GM19372 (cell line): ENCODE measurements around the gene CKAP2L.
"Not testable (repeated sequence)": the region's sequence is repeated elsewhere in the genome, so short reads cannot be mapped to it uniquely, and the experiment has no call there.

Source experiments
- ATAC-seq: cut with Tn5 transposase; IDR thresholded peaks from one replicate; pipeline ENCODE4 v1.9.1; 2021; ENCODE audit warnings: mild to moderate bottlenecking, low read depth, moderate library complexity; ENCODE audit not compliant: unreplicated experiment

Gene CKAP2L

DNA sequence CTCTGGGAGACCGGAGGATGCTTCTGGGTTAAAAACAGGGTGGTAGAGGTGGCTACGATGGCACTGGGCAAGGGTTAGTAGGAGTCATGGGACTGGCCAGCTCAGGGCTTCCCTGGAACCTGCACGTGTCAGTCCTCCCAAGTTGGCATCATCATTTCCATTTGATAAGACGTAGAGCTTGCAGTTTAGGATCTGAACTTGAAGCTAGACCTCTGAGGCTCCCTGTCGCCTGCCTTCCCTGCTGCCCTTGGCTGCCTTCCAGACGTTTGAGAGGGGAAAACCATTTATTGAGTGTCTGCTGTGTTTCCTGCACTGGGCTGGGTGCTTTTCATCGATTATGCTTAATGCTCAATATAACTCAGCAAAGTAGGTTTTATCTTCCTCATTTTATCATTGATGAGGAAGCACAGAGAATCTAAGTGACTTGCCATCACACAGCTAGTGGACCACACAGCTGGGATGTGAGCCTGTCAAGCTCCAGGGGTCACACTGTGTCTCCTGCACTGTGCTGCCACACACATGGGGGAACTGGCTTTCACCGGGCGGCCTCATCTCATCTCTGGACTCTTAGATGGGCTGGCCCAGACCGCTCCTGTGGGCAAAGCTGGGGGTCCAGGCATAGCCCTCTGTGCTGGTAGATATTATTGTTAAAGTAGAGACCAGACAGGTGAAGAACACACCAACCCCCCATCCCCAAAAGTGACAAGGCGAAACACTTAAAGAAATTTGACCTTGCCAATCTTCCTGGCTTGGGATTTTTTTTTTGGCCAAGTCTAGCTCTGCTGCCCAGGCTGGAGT is 35.8 kb downstream of the CKAP2L start:
- ATAC-seq: no peak

DNA sequence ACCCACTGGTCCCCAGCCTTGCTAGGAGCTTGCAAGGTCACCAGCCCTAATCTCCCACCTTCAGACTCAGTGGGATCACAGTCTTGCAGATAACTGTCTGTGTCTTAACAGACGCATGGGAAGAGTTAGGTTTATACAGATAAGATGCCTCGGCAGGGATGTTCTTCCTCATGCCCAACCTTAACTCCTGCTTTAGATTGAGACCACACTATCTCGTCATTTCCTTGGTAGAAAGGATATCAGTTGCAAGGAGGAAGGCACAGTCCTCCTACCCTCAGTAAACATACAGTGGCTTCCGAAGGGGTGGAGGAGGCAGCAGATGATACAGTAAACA is 36.4 kb downstream of the CKAP2L start:
- no peak for ATAC-seq

DNA sequence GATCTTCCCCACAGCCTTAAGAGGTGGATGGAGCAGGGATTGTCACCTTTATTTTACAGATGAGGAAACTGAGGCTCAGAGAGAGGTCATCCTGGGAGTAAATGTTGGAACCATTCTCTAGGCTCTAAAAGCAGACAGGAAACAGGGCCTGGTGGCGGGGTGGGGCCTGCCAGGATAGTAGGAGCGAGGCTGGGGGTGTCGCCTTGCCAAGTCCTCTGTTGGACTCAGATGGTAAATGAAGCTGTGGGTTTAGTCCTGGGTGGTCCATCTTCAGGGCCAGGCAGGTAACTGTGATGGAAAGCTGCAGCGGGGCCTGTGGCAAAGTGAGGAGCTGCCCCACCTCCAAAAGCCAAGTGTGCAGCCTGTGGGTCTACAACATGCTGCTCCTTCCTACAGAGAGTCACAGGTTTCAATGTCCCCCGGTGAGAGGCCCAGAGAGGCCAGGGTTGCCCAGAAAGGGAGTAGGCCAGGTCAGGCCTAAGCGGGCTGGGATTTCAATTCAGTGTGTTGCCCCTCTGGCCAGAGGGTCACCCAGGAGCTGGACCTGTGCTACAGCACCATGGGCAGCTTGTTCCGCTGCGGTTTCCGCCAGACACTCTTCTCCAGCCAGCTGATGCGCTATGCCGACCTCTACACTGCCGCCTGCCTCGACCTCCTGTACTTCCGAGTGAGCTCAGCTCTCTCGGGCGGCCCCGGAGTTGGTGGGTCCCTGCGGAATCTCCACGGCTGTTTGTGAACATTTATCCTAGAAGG is 37.0 kb downstream of the CKAP2L start:
- no peak for ATAC-seq

DNA sequence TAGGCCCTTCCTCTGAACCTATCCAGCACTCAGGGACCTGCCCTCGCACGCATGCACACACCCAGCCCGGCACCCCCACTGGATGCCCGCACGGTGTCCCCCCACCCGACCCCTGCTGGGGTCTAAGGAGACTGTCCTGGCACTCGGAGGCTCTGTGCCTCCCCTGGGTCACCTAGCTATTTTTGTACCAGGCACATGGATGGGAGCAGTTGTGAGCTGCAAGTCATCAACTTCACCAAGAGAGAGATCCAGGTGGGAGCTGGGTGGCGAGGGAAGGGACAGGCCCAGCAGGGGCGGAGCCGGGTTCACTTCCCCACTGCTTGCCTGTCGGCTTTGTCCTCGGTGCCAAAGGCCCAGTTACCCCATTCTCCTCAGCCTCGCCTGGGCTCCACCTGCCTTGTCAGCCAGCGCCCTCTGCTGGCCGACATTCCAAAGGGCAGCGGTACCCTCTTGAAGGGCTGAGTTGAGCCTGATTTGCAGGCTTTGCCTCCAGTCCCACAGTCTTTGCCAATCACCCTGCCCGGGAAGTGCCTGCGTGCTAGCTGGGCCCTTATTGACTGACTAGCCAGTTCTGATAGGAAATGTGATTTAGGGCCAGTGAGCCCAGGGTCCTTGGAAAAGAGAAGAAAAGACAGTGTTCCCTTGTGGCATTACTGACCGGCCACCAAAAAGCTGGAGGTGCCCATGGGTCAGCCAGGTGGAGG is 37.8 kb downstream of the CKAP2L start:
- ATAC-seq: peak; percentile 74

DNA sequence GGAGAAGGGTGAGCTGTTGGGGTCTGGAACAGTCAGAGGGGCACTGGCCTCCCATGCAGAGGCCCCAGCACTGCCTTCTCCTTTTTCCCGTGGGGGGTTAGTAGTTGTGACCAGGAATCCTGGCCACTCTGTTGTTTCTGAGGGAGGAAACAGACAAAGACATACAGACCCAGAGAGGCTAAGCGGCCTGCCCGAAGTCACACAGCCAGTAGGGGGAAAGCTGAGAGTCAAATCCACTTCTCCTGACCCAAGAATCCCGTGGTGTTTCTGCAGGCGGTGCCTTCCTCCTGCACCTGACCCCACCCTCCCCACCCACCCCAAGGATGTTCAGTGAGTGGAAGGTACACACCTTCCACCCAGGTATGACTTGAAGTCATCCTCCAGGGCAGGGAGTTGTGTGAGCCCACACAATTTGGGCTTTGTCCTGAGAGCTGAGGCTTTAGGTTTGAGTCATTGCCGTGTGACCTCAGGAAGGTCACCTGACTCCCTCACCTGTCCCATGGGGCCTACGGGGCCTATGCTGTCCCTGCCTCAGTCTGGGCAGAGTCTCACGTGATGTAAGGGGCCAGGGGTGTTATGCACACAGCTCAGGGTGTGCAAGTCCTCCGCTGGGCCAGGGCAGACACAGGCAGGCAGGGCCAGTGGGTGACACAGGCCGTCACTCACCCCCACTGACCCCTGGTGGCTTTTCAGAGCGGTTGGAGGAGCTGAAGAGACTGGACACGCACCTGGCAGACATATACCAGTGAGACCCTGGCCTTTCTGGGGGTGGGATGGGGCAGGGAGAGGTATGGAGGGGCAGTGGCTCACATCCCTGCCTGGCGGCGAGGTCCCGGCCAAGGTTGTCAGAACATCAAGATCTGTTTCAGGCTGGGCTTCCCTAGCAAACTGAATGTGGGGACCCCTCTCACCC is 38.6 kb downstream of the CKAP2L start:
- ATAC-seq: peak; percentile 36

DNA sequence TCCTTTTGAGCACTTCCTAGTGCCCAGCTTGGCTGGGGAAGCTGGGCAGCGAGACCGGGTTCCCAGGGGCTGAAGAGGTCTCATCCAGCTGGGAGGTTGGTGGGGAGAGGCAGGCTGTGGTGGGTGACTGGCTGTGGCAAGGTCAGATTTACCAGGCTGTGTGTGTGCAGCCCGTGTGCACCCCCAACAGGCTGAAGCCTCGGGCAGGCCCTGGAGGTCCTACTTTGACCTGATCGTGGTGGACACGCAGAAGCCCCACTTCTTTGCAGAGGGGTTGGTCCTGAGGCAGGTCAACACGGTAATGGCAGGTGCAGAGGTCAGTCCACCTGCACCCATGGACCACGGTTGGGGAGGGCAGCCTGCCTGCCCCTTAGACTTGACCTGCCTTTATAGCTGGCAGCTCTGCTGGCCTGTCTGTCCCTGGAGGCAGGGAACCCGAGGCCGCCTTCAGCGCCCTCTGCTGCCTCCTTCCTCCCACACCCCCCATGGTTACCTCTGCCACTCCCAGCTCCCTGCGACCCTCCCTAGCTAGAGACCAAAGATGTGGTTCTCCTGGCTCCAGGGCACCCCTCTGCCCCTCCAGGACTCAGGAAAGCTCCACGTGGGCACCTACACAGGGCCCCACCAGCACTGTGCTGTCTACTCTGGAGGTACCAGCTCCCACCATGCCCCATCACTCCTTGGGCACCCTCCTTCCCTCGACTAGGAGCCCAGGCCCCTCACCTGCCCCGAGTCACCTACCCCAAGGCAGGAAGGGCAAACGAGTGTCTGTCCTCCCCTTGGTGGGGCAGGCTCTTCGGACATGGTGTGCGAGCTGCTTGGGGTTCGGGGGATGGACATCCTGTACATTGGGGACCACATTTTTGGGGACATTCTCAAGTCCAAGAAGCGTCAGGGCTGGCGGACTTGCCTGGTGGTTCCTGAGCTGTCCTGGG is 39.6 kb downstream of the CKAP2L start:
- ATAC-seq: no peak

DNA sequence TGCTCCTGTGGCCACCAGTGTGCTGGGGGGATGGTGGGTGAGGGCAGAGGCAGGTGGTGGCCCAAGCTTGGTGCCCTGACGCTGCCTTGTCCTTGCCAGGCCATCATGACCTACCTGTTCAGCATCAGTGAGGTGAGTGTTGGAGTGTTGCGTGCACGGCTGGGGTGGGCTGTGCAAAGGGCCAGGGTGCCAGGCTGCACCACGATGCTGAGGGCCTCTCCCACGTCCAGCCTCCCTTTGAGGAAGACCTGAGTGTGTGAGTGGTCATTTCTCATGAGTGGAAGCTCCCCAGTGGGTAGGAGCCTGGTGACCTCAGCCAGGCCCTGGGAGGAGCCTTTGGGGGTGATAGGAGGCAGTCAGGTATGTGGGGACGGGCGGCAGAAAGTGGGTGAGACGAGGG is 40.4 kb downstream of the CKAP2L start:
- no peak for ATAC-seq

DNA sequence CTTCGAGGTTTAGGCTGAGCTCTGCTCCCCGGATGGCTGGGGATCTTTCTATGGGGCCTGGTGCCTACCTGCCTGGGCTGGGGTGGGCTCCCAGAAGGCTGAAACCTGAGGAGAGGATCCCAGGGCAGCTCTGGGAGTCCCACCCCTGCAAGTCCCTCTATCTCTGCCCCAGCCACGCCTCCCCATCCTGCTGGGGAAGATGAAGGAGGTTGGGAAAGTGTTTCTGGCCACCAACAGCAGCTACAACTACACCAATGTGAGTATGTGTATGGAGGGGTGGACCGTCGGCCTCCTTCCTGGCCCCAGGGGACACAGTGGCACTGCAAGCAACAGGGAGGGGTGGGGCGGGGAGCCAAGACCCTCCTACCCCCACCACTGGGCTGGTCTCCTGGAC is 40.9 kb downstream of the CKAP2L start:
- ATAC-seq: no peak

DNA sequence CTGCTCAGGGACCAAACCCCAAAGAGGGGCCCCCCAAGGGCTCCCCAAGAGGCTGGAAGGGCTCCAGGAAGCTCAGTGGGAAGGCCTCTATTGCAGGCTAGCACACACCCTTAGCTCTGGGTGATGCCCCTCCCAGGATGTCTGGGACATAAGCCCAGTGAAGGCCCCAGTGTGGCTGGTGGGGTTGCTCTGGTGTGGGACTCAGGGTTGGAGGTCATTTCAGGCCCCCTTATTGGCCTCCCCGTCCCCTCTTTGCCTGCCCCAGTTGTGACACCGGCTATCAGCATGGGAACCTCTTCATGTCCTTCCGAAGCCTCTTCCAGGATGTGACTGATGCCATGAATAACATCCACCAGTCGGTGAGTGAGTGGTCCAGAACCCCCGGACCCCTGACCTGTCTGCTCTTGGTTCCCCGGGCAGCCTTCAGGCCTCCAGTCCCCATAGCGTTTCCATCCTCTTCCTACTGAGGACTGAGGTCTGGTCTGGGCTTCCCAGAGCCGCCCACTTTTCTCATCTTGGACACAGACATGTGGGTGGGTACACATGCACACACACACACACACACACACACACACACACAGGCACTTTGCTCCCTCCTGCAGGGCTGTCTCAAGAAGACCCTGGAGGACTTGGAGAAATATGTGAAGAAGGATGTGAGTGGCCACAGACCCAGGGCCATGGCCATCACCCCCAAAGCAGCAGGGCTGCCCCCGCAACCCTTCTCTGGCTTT is 41.4 kb downstream of the CKAP2L start:
- ATAC-seq: no peak

DNA sequence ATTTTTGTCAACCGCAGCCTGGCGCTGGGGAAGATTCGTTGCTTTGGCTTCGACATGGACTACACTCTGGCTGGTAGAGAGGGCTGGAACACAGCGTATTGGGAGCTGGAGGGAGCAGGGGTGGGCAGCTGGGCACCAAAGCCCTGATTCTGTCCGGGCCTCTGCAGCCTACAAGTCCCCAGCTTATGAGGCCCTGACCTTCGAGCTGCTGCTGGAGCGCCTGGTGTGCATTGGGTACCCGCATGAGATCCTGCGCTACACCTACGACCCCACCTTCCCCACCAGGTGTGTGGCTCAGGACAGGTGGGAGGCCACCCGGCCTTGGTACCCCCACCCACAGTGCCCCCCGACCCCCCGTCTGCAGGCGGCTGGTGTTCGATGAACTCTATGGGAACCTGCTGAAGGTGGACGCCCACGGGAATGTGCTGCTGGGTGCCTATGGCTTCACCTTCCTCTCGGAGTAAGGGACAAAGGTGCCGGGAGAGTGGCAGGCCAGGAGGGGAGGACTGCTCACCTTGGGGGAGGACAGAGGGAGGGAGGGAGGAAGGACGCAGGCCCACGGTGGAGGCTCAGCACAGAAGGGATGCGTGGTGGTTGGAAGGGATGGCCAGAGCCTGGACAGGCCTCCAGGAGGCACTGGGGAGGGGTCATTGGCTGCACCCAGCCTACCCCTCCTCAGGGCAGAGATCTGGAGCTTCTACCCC is 42.4 kb downstream of the CKAP2L start:
- ATAC-seq: no peak

DNA sequence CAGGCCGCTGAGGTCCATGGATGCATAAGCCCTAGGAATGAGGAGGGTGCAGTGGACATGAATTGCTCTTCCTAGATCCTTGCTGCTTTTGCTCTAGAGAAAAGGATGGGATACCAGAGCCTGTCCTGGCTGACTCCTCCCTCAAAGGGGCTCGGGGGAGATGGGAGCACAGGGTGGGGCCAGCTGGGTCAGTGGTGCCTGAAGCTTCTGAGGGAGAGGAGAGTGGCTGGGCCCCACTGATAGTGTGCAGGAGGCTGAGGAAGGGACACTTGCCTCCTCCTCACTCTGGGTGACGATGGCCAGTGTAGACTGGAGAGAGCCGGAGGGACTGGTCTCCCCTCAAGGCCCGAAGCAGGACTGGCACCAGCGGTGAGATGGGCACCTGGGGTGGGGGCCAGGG is 43.6 kb downstream of the CKAP2L start, which contains the start of gene NT5DC4:
TSS of gene NT5DC4 (plus strand) at position 236 of the 400 bp plus-strand sequence. CDS start at position 296, 60 bp downstream.
- no peak for ATAC-seq

DNA sequence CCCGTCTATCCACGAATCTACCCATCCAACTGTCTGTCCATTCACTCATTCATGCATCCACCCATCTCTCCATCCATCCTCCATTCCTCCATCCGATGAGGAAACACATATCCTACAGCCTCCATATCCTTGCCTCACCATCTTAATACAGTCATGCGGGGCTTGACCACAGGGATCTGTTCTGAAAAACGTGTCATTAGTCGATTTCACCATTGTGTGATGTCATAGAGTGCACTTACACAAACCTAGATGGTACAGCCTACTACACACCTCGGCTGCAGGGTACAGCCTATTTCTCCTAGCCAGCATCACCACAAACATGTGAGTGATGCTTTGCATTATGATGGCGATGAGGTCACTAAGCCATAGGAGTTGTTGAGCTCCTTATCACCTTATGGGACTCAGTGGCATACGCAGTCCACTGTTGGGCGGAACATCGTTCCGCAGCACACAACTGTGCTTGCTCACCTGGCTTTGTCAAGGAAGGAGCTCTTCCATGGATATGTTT is 45.5 kb downstream of the CKAP2L start:
- no peak for ATAC-seq

DNA sequence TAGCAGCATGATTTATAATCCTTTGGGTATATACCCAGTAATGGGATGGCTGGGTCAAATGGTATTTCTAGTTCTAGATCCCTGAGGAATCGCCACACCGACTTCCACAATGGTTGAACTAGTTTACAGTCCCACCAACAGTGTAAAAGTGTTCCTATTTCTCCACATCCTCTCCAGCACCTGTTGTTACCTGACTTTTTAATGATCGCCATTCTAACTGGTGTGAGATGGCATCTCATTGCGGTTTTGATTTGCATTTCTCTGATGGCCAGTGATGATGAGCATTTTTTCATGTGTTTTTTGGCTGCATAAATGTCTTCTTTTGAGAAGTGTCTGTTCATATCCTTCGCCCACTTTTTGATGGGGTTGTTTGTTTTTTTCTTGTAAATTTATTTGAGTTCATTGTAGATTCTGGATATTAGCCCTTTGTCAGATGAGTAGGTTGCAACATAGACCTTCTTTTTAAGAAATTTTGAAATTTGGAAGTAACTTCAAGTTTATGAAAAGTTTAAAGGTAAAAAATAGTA is 47.5 kb downstream of the CKAP2L start:
- ATAC-seq: not testable (repeated sequence)

DNA sequence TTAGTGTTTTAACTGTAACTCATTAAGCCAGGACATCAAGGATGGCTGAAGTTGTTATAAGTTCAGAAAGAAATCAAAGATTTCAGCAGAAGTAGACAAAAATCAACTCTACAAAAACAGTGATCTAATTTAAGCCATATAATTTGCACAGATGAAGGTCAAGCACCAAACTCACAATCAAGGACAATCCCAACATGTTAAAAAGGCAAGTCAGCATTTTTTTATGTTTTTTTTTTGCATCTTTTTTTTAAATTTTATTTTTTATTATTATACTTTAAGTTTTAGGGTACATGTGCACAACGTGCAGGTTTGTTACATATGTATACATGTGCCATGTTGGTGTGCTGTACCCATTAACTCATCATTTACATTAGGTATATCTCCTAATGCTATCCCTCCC is 48.3 kb downstream of the CKAP2L start:
- not testable (repeated sequence) for ATAC-seq

DNA sequence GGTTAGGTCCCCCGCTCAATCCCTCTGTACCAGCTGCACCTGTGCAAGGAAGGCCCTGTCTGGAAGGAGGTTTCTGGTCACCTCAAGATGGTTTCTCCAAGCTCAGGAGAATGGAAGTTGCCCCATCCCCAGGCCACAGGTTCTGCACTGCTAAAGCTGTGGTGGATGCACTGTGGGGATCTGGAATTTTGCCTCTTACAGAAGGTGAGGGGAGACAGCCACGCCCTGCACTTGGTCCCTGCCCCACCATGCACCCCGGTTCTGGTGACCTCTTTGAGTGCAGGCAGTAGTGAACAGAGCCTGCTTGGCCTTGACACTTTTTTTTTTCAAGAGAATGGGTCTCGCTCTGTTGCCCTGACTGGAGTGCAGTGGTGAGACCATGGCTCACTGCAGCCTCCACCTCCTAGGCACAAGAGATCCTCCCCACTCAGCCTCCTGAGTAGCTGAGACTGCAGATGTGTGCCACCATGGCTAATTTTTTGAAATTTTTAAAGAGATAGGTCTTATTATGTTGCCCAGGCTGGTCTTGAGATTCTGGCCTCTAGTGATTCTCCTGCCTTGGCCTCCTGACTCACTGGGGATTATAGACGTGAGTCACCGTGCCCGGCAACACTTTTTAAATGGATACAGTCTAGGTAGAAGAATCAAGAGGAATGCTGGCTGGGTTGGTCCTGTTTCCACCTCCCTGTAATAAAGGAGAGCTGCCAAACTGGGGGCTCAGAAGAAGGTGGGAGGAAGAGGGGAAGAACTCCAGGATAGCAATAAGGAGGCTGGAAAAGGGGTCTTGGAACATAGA is 49.4 kb downstream of the CKAP2L start:
- ATAC-seq: no peak

DNA sequence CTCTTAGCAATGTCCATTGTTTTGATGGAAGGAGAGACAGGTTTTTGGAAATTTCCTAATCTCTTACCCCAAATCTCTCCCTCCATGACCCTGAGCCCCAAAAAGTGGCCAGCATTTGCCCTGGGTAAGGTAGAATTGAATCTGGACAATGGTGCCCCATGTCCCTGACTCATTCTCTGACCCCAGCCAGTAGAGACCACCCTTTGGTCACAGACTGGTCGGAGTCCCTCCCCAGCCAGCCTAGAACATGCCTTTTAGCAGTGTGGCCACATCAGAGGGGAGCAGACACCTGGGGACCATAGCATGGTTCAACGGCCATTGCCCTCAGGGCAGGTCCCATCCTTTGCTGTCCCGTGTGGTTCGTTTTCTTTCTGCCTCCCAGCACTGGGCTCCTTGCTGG is 50.1 kb downstream of the CKAP2L start:
- ATAC-seq: no peak

DNA sequence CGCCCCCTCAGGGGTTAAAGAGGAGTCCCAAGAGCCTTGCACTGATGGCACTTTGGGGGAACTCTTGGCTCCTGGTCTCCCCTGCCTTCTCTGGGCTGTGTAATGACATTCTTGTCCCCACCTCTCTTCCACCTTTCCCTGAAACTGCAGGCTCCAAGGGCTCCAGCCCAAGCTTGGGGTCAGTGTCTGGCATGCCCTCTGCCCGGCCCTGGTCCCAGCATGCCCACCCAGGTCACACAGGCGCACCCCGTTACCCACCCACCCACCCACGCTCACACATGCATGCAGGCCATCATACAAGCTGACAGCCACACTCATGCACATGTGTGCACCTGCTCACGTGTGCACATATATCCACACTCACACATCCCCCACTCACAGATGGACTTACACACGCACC is 50.5 kb downstream of the CKAP2L start:
- no peak for ATAC-seq
